NOMO-1 (cell line): Measurements from ENCODE around the gene GALNT16.

Experiments
- DNase-seq, 2 experiments: peaks; one replicate each; lab custom pipeline; 2025; ENCODE audit not compliant: unreplicated experiment in 2 of 2; lab: John Stamatoyannopoulos, UW

Gene GALNT16

DNA sequence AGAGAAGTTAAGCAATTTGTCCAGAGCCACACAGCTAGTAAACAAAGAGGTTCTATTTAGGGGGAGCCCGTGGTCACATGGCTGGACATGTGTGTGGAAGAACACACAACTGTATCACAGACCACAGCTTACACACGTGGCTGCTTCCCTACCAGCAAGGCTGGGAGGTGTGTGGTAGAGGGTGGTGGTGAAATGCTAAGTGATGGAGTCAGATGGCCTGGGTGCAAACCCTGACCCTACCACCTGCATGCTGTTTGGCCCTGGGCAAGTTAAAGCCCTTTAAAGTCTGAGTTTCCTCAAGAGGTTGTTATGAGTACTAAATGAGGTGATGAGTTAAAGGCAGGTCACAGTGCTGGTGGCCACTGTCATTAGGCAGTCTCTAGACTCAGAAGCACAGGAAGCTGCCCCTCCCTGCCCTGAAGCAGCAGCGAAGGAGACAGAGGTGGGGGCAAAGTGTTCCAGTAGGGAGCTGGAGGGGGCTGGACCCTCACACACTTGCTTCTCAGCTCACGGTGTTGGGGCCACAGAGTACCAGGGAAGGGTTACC, 73.9 kb downstream of the GALNT16 start:
- no peak for DNase-seq

DNA sequence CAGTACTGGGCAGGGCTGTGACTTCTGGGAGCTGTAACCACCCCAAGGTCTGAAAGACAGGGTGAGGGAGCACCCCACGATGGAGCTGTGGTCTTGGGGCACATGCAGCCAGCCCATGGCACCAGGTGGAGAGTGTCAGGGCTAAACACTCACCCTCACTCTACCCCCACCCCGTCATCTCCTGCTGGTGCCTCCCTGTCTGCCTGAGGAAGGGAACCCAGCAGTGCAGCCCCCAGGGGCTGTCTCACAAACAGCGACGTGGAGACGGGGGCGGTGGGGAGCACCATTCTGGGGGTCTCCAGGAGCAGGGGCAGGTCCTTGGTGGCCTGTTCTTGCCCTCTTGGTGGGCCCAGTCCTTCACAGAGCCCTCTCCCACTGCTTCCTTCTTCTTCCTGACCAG, 74.6 kb downstream of the GALNT16 start:
- no peak for DNase-seq

DNA sequence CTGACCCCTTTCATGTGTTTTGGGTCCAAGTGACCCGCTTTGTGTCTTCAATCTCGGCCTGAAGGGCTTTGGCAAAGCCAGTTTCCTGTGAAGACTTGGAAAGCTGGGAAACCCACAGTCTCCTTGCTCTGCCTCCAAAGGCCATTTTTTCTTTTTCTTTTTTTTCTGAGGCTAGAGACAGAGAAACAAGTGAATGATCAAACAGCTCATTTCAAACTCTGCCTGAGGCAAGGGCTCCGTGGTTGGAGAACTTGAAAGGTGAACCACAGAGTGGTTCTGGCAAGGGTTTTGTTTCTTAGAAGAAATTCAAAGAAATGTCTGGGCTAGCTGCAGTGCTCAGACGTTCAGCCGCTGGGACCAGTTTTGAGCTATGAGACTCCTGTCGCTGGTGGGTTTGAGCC, 75.4 kb downstream of the GALNT16 start:
- no peak for DNase-seq

DNA sequence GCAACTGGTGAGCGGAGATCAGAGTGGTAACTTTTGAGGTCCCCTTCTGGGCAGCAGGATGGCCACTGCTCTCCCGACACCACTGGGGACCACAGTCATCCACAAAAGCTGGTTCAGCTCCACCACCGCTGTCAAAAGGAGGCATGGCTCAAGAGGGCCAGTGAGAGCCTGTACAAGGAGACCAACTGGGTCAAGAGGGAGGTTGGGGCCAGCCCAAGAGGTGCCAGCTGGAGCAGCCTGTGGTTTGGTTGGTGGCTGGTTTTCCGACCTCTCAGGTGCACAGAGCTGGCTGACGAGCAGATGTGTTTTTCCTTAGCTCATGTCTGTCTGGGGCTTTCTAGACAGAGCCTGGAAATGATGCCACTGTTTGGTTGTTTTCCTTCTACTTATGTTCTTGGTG, 78.0 kb downstream of the GALNT16 start:
- DNase-seq, result no peak

DNA sequence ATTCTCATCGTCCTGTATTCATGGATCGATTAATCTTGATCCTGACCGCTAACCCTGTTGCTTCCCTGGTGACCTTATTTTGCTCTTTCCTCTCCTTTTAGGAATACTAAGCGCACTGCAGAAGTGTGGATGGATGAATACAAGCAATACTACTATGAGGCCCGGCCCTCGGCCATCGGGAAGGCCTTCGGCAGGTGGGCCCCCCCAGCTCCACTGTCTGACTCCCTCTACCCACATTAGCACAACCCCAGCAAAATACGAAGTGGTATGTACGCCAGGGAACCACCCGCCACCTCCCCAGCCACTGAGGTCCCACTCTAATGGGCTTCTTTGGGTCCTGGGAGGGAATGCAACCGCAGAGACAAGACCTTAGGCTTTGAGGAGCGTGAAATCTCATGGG, 79.5 kb downstream of the GALNT16 start:
- no peak for DNase-seq

DNA sequence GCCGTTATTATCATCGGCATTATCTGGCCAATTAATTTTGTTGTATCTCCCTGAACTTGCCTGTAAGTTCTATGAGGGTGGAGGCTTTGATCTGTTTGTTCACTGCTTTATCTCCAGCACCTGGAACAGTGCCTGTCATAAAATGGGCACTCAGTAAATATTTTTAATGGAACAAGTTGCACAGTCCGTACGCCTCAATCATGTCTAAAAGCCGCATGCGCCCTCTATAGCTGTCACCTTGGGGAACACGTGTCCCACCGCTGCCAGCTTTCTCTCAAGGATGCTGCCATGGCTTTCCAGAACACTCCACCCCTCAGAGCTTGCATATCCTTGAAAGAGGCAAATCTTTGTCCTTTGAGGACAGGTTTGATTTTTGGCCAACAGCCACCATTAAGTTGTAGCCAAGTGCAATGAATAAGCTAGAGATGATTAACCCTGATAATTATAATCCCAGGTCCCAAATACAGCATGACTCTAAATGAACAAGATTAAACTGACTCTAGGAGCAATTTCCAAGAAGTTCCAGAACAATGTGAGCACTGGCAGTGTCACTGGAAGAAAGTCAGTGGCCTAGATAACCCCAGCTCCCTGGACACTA, 83.1 kb downstream of the GALNT16 start:
- no peak for DNase-seq

DNA sequence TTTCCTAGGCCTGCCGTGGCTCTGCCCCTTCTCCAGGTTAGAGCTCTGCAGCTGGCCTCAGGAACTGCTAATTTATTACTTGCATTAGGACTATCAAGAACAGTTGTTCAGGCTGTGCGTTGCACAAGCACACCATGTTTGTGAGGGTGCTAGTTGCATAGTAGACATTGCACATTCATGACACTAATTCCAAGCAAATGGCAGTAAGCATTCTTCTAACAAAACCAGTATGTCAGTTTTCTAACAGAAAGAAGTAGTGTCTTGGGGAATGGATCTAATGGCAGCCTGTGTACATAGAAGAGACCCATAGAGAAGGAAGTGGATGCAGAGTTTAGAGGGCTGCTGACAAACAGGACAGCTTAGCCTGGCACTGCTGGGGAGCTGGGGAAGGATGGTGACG, 84.2 kb downstream of the GALNT16 start:
- DNase-seq, result no peak

DNA sequence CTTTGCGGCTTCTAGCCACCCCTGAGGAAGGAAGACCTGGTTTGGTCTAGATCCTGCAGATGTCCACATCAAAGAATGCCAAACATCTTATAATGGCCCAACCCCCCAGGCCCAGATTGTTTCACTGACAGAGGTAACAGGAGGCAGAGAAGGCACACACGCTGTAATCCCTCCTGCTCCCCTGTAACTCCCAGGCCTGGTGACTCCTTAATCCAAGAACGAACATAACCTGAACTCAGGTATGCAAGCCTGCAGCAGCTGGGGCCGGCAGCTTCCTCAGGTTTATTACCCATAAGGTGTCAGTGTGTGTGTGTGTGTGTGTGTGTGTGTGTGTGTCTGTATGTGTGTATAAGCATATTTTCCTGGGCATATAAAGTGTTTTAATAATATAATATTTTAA, 85.4 kb downstream of the GALNT16 start:
- DNase-seq, result no peak

DNA sequence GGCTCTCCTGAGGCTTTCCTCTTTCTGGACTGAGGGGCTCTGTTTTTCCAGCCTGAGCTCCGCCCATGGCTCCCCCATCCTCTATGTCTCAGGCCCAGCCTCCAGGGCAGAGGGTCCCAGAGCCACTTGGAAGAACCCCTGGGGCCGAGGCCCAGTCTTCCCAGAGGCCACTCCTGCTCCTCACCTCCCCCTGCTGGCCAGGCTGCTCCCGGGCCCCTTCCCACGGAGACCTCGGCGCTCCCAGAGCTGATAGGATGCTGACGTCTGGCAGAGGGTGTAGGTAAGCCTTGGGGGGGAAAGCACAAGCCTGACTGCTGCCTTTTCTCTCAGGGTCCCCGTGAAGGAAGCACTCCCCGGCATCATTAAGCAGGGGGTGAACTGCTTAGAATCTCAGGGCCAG, 86.8 kb downstream of the GALNT16 start:
- DNase-seq, result no peak

DNA sequence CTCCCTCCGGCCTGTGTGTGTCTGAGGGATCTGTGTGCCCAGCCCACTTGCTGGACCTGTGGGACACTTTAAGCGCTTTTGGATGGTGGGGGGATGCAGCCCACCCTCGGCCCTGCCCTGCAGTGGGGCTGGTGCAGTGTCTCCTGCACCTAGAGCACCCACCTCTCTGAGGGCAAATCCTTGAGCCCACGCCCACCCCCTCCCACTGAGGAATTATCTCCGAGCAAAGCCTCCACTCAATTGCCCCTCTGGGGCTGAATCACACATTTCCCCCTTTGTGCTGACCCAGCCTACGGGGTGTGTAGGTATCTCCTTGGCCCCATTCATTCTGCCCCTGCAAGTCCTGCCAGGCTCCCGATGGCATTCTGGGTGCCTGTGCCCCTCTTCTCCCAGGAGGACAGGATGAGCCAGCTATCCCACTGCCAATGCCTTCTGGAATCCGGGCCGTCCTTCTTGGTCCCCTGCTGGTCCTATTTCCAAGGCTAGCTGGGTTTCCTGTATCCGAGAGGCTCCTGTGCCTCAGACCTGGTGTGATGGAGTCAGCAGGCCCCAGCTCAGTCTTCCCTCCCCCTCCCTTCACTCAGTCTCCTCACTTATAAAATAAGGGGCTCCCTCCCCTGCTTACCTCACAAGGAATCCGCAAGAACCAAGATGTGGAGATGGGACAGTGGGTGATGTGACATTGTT, 89.3 kb downstream of the GALNT16 start:
- DNase-seq, result no peak

DNA sequence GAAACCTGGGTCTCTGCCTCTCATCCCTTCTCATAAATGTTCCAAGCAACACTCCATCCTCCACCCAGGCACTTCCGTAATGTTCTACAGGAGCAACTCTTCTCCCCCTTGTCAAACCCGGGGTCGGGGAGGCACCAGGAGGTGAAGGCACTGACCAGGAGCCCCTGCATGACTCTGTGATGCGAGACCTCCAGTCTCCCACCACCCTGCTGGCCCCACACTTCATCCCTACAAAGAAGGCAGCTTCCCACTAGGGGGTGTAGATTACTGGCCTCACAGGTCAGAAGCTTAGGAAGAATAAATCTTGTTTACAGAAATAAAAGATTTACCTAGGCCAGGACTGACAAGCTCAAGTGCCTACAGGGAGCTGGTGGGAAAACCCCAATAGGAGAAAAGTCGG, 90.9 kb downstream of the GALNT16 start:
- no peak for DNase-seq

DNA sequence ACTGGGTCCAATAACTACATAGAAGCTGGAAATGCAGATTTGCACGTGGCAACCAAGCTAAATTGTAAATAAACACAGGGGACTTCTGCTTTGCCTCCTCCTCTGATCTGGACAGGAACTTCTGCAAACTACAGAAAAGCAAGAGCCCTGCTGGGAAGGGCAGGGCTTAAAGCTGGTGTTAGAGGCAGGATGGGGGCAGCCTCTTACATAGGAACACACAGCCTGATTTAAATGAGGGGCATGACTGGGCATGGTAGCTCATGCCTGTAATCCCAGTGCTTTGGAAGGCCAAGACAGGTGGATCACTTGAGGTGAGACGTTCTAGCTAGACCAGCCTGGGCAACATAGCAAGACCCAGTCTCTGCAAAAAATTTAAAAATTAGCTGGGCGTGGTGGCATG, 91.4 kb downstream of the GALNT16 start:
- peak; percentile 34 to 56 for DNase-seq

DNA sequence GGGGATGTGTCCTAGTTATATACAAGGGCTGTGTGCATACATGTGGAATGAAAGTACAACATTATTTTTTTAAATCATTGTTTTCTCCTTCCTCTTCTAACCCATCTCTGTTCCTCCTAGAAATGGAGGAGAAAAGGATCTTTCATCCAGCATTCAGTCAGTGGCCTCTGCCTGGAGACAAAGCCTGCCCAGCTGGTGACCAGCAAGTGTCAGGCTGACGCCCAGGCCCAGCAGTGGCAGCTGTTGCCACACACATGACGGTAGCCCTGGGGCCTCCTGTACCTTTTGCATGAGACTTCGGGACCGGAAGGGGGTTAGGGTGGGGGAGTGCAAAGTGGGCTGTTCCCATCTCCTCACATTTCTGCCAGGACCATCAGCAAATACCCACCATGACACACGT, 92.0 kb downstream of the GALNT16 start:
- DNase-seq, result no peak

DNA sequence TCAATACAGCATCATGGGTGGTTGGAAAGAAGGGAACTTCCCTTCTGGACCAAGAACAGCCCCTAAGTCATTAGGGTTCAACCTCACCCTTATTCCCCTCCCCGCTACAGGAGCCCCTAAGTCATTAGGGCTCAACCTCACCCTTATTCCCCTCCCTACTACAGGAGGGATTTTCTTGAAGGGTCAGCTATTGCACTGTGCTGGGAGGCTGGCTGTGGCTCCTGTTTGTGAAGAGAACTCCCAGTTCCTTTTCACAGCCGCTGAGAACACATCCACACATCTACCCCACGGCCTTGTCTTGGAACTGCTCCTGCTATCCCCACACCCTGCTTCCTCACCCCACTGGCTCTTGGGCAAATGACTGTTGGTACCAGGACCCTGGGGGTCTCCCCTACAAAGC, 93.2 kb downstream of the GALNT16 start:
- no peak for DNase-seq

DNA sequence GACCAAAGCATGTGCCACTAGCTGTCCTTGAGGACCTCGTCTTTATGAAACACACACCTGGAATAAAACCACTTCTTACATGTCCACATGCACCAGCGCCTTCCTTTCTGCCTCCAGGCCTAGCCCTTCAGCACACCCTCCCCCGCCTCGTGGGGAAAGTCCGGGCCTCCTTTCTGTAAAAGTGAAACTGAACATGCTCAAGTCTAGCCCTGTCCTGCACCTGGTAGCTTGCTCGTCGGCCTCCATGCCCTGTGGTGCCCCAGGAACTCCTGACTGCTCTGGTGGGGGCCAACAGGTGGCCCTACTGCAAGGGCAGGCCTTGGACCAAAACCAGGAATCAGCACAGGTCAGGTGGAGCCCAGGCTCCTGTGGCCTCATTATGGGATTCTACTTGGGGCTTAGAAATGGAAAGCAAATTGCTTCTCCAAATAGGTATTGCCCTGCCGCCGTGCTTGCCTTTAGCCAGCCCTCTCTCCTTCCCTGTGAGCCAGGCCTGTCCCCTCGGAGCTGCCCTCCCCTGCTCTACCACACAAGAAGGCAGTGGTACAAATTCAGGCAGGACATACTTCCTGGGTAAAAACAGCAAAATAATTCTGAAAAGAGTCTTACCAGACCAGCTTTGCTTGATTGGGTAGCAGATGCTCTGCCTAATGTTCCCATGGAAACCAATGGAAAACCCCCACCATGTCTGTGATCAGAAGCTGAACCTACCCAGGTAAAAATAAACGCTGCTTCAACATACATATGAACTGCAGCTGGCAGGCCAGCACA, 94.6 kb downstream of the GALNT16 start:
- DNase-seq, result no peak

DNA sequence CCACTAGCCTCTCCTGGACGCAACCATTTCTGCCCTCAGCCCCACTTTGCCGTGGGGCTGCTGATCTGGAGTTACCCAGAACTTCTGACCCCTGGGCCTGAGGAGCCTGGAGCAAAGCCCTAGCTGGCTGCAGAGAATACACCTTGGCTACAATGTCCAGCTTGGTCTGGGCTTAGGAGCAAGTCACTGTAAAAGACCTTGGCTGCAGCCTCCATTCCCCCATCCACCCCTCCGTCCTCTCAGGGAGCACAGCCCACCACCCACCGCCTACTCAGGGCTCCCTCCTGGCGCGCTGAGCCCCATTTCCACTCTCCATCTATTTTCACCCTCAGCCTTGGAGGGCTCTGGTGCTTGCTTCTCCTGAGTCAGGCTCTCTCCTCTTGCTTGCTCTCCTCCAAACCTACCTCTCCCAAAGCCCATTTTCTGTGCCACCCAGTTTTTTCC, 95.2 kb downstream of the GALNT16 start:
- no peak for DNase-seq

DNA sequence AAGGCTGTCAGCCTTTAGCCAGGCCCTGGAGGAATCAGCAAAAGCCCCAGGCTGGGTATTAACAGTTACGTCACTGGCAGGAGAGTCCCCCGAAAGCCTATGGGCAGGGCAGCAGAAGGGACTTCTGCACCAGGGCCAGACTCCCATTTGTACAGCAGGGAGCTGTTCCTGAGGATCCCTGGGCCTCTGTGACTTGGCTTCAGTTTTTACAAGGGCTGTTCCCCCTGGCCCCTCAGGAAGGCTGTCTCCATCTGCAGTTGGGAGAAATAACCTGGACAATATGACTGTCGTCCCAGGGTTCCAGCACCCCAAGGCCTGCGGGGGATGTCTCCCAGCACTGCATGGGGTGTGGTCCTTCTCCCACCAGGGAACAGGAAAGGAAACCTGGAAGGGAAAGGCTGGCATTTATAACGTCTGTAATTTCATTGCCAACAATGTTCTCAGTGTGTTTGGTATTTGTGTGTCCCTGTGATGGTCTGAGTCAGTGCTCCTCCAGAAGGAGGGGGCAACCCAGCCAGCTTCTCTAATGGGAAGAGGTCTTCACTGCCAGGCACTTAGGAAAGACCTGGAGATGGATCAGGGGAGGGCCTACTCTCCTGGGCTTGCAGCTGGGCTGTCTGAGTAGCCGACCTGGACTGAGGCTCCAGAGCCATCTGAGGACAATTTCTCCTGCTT, 95.8 kb downstream of the GALNT16 start:
- no peak for DNase-seq

DNA sequence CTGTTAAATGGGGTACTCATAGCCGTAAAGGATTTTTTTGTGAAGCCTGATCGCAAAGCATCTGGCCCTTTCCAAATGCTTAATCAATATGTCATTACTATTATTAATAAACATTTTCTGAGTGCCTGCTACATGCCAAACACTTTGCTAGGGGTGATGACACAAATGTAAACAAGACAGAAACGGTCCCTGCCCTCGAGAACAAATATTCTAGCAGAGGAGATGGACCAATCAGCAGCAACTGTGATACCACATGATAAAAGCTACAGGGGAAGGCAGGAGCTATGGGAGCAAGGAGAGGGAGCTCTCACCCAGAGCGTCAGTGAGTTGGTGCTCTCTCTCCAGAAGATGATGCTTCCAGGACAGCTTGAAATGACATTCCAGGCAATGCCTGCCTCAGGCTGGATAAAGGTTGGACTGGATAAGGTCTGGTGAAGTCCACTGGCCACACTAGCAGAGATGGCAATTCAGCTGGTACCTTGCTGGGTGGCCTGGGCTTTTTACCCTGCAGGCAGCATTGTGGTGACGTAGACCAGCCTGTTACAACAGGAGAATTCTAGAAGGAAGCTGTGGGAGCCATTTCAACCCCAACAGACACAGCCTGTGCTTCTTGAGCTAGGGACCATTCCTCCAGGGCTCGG, 97.1 kb downstream of the GALNT16 start:
- no peak for DNase-seq

DNA sequence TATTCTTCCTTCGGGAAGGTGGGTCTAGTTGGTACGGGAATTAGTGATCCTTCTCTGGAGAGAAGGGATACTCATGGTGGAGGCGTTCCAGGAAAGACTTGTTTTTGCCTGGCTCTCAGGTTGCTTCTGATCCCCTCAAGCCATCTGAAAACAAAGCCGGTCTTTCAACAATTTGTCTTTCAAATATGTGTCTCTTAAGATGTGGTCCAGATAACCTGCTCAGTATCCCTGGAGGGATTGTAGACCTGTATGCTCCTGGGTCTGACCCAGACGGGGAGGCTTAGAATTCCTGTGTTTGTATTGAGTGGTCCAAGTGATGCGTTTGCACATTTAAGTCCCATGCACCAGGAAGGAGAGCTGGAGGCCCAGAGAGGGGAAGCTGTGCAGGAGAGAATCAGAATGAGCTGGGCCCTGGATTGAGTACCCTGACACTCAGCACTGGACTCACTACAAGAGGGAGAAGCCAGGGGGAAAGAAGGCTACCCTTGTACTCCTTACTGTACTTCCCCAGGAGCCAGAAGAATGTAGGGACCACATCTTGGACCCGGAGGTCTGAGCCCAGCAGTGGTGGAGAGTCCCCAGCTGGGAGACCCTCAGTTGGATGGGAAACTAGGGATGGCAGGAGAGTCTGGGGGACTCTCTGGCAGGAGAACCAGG, 97.7 kb downstream of the GALNT16 start:
- DNase-seq, result no peak

DNA sequence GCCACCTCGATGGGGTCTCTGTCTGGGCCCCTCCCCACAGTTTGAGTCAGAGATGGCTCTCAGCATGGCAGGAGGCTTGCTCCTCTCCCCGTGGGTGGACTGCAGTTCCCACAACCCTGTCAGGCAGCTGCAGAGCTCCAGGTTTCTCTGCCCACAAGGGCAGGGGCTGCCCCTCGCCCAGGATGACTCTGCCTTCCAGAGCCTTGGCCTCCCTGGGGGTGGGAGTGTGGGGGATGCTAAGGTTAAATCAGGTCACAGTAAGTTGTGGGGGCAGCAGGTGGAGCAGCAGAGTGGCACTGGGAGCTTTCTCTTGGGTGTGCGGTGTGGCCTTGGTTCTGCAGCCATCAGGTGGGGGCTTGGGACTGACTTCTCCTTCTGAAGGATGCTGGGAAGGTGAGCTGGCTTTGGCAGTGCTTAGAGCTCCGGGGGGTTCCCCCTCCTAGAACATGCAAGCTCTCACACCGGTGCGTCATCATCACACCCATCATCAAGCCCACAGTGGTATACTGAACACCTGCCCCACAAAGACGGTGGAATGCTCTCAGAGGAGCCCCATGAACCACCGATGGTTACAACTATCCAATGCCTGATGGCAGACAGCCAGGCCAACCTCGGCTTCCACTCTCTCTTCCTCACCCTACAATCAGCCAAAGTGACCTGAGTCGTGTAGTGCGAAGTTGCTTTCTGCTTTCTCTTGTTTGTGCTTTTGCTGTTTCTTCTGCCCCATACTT, 98.4 kb downstream of the GALNT16 start:
- DNase-seq, result no peak
